GM10248 (cell line): ENCODE measurements around the gene HOXC11.

Experiments
- CTCF ChIA-PET: fragments of 300-600 bp; sonication (Branson Sonifier 250); formaldehyde crosslinking; extraction: SDS; loops from one replicate; lab custom pipeline; 2021; ENCODE audit warnings: antibody characterized with exemption; lab: Yijun Ruan, JAX
- POLR2A ChIA-PET: fragments of 350-650 bp; sonication (Branson Sonifier 250); formaldehyde crosslinking; extraction: SDS; loops from one replicate; lab custom pipeline; 2020; ENCODE audit warnings: antibody characterized with exemption; lab: Yijun Ruan, JAX
- DNase-seq: peaks from one replicate; pipeline ENCODE4 v3.0.0; 2012; ENCODE audit errors: extremely low spot score
- CTCF ChIP-seq: IDR thresholded peaks from 2 replicates; pipeline ENCODE4 v1.5.1; 2012; ENCODE audit warnings: mild to moderate bottlenecking, low read depth; ENCODE audit errors: extremely low read depth, missing control alignments, control extremely low read depth

HOXC11 gene

GRCh38 chr12:53994264-53995001 is 21.5 kb downstream of the HOXC11 start:
- CTCF ChIA-PET, result interaction anchor here (1.0 to 4.5 kb wide), 4 partner anchors 9 to 14 kb away, joined by 3 to 19 read pairs (median 7); partner anchors contain the start of genes HOXC10 and HOXC8
- no peak for DNase-seq
- POLR2A ChIA-PET, result no interaction called here
- no peak for TF ChIP-seq CTCF

- CTCF ChIA-PET, result interaction anchor here (1.0 to 4.5 kb wide), 5 partner anchors 9 to 38 kb away, joined by 3 to 19 read pairs (median 6); partner anchors contain the start of genes HOXC10, HOXC5 and HOXC8
- no peak for TF ChIP-seq CTCF
- no peak for DNase-seq
- POLR2A ChIA-PET, result no interaction called here
Observed at GRCh38 chr12:53995002-53995377, 22.1 kb downstream of the HOXC11 start.

GRCh38 chr12:53995378-53996239 is 22.7 kb downstream of the HOXC11 start:
- DNase-seq, result no peak
- TF ChIP-seq CTCF, result no peak
- CTCF ChIA-PET, result interaction anchor here (0.9 to 4.5 kb wide), 8 partner anchors 8 to 250 kb away, joined by 3 to 19 read pairs (median 4); partner anchors contain the start of genes HOXC10, HOXC5 and HOXC8
- POLR2A ChIA-PET, result no interaction called here

- ChIA-PET CTCF (interaction anchor here (0.9 to 4.5 kb wide), 10 partner anchors 7 to 251 kb away, joined by 3 to 19 read pairs (median 7); partner anchors contain the start of genes HOXC10 and HOXC5), POLR2A (no interaction called here)
- peak; percentile 58 for DNase-seq
- no peak for TF ChIP-seq CTCF
Observed at GRCh38 chr12:53996240-53997203, 23.6 kb downstream of the HOXC11 start.

GRCh38 chr12:53997204-53998109 is 24.5 kb downstream of the HOXC11 start:
- no peak for DNase-seq
- ChIA-PET POLR2A (no interaction called here), CTCF (interaction anchor here (1.8 to 4.5 kb wide), 6 partner anchors 9 to 209 kb away, joined by 8 to 19 read pairs (median 10); partner anchors contain the start of genes HOXC10 and HOXC5)
- no peak for TF ChIP-seq CTCF
